GM12801 (cell line): ENCODE measurements around the gene ELP2.

Experiments
- CTCF ChIP-seq: IDR thresholded peaks from one replicate; pipeline ENCODE4 v1.5.1; 2011; ENCODE audit warnings: control low read depth; ENCODE audit not compliant: insufficient read length; ENCODE audit errors: extremely low read depth

The ELP2 gene

DNA sequence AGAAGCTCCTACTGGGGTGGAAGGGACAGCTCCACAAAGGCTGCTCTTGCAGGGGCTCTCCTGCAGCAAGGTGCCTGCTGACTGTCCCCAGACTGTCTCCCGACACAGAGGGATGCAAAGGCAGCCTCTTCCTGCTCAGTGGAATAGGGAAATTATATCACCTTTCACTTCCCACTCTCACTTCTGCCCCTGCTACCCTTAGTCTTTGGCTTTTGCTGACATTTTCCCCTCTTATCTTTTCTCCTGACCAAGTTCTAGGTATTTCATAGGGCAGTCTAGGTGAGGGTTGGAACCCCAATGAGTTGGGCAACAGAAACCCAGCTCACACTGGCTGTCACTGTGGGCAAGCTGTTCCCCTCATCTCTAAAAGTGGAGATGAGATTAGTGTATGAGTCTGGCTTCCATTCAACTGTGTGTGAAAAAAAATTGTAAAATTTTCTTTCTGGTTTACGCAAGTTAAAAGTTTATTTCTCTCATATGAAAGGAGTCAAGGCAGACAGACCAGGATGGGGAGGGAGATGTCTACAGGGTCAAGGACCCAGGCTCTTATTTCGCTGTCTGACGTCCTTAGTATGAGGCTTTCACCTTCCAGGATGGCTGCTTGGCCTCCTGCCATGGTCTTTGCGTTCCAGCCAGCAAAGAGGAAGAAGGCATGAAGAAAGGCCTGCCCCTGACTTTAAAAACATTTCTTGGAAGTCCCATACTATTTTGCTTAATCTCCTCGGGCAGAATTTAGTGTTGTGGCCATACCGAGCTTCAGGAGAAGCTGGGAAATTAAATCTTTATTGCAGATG lies 50.1 kb downstream of the ELP2 start:
- no peak for TF ChIP-seq CTCF

DNA sequence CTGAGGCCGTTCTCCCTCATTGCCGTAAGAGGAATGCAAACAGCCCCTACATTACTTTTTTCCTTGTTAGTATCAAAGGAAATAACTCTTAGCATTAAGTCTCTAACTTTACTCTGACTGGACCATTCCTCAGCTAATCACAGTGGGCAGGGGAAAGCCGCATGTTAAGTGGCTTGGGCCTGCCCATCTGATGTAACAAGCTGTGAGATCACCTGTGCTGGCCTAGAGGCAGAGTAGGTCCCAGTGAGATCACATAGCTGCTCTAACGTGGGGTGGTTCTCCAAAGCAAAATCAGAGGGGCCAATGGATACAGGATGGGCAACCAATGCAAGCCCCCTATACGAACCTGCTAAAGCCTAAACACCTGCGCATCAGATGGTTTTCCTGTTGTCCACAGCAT lies 51.7 kb downstream of the ELP2 start:
- TF ChIP-seq CTCF, result no peak

- TF ChIP-seq CTCF, result no peak
Measured at GRCh38 chr18:36181898-36182506, 52.3 kb downstream of the ELP2 start.

DNA sequence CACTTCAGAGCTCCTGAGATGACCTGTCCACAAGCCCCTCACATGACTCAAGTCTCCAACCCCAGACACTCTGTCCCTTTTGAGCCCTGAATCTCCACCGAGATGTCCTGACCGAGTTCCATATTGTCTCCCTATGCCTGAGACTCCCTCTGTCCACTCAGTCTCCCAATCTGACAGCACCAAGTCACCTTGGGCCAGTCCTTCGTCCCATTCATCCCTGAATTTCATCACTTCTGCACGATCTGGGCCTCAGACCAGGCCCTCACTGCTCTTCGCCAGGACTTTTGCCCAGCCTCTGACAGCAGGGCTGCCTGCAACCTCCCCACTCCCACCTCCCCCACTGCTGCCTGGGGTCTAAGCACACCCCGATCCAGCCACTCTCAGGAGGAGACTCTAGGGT lies 53.3 kb downstream of the ELP2 start:
- no peak for TF ChIP-seq CTCF

DNA sequence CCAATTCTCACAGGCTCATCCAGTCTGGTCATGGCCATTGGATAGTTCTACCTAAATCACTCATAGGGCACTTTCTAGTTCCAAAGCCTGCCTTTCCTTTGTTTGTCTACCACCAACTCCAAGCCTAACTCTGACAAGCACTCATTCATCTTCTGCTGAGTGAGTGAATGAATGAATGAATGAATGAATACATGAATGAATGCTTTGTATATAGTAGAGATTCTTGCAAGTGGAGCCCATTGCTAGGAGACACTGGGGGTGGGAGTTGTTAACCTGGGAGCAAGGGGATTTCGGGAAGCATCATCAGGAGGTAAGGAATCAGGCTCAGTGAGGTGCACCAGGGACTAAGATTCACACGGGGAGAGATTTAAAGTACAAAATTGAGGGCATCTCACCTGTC lies 54.3 kb downstream of the ELP2 start:
- no peak for TF ChIP-seq CTCF

DNA sequence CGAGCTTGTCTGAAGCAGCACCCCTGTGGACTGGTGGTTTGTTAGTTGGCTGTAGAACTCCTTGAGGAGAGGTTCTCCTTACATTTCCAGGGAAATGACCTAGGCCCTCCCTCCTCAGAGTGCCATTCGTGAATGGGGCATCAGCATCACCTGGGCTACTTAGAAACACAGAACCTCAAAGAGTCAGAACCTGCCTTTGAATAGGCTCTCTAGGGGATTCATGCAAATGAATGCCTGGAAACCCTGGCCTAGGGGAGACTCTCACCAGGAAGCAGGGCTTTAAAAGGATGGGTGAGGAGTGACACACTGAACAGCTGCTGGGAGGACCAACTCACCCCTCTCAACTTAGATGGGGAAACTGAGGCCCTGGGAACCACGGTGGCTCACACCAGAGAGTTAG lies 55.5 kb downstream of the ELP2 start:
- TF ChIP-seq CTCF, result no peak

DNA sequence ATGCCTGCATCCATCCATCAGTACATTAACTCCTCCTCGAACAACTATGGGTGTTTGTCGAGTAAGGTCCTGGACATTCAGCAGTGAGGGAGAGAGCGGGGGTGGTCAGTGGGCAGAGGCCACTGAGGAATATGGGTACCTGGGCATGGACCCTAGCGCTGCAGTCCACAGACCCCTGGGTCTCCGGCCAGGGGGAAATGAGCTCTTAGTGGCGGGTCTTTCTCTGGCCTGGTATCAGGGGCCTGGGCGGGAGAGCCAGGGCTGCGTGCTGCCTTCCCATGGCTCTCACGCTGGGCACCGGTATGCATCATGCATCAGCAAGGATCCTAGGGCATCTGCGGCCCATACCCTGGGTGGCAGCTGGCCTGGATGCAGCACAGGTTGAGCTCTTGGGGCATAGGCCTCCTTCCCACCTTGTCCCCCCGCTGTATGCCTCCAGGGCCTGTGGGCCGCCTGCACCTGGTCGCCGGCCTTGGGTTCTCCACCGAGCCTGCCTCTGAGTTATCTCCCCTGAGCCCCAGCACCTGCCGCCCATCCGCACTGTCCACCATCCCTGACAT lies 56.3 kb downstream of the ELP2 start:
- TF ChIP-seq CTCF, result no peak
